Fibroblast of pulmonary artery (primary cell): ENCODE results near the gene PLD2.

Experiments
- DNase-seq: peaks from one replicate; pipeline ENCODE4 v3.0.0-alpha.2; 2010; ENCODE audit warnings: low read depth
- H3K4me3 ChIP-seq: replicated peaks from 2 replicates; pipeline ENCODE4 v1.5.1; 2011; ENCODE audit warnings: low read depth, mild to moderate bottlenecking, control low read depth, low read length, moderate library complexity
- TF ChIP-seq, protein P1 (sequence below): IDR thresholded peaks from 2 replicates; pipeline ENCODE4 v1.5.1; 2011; ENCODE audit warnings: mild to moderate bottlenecking, control low read depth, low read length, inconsistent platforms; ENCODE audit errors: missing control alignments

Gene PLD2

DNA sequence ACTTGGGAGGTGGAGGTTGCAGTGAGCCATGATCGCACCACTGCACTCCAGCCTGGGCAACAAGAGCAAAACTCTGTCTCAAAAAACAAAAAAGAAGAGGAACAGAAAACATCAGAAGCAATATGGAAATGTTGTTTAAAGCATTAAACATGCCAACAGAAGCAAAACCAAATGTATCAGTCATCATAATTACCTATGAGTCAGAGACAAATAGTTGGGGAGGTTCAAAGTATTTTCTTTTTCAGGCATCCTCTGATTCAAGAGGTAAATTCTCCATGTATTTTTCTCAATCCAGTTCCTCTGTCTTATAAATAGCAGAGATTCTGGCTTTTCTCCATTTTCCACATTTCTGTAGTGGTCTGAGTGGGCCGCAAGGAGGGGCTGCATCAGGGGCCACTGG lies 37.3 kb upstream of the PLD2 start:
- TF ChIP-seq, protein P1, sequence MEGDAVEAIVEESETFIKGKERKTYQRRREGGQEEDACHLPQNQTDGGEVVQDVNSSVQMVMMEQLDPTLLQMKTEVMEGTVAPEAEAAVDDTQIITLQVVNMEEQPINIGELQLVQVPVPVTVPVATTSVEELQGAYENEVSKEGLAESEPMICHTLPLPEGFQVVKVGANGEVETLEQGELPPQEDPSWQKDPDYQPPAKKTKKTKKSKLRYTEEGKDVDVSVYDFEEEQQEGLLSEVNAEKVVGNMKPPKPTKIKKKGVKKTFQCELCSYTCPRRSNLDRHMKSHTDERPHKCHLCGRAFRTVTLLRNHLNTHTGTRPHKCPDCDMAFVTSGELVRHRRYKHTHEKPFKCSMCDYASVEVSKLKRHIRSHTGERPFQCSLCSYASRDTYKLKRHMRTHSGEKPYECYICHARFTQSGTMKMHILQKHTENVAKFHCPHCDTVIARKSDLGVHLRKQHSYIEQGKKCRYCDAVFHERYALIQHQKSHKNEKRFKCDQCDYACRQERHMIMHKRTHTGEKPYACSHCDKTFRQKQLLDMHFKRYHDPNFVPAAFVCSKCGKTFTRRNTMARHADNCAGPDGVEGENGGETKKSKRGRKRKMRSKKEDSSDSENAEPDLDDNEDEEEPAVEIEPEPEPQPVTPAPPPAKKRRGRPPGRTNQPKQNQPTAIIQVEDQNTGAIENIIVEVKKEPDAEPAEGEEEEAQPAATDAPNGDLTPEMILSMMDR: no peak
- H3K4me3 ChIP-seq: no peak overlapping the region
- DNase-seq: no peak

- DNase-seq: no peak
- H3K4me3 ChIP-seq: no peak within 1 kb of the TSS
These were observed 35.3 kb upstream of the PLD2 start, which contains the start of gene TM4SF5 for GRCh38 chr17:4771519-4772234. TSS of gene TM4SF5 (plus strand) at chr17:4771886. CDS start at chr17:4771923, 37 bp downstream.

GRCh38 chr17:4772235-4772613 lies 34.7 kb upstream of the PLD2 start:
- no peak for DNase-seq
- TF ChIP-seq, protein P1: no peak
- no peak overlapping the region for H3K4me3 ChIP-seq

More at GRCh38 chr17:4771519-4772234, 35.3 kb upstream of the PLD2 start, which contains the start of gene TM4SF5:
- TF ChIP-seq, protein P1: no peak

GRCh38 chr17:4777969-4778760 lies 28.8 kb upstream of the PLD2 start:
- TF ChIP-seq, protein P1: no peak
- no peak for DNase-seq
- no peak overlapping the region for H3K4me3 ChIP-seq

DNA sequence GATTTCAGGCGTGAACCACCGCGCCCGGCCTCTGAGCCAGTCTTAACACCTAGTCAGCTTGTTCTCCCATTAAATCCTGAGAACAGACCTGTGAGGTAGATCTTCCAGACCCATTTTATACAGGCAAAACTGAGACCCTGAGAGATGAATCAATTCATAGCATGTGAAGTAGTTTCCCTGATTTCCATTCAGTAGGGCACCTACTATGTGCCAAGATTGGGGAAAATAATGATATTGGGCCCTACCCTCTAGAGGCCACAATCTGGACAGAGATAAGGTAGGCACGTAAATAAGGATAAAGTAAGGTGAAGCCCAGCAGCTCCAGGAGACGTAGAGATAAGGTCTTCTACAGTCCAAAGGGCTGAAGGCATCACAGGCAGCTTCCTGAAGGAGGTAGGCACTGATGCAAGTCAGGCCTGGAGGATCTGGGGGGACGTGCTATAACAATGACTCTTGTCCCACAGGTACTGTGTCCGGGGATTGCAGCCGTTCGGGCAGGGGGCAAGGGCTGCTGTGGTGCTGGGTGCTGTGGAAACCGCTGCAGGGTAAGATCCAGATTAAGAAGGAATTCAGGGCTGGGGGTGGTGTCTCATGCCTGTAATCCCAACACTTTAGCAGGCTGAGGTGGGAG lies 26.5 kb upstream of the PLD2 start:
- TF ChIP-seq, protein P1: no peak
- no peak overlapping the region for H3K4me3 ChIP-seq
- DNase-seq: no peak

- no peak overlapping the region for H3K4me3 ChIP-seq
- TF ChIP-seq, protein P1: no peak
- no peak for DNase-seq
These were observed 24.3 kb upstream of the PLD2 start for GRCh38 chr17:4782652-4783051.
